Measurements from ENCODE around the gene RGL3.
"Not testable (repeated sequence)": the region's sequence is repeated elsewhere in the genome, so short reads cannot be mapped to it uniquely, and the experiment has no call there.

The RGL3 gene

DNA sequence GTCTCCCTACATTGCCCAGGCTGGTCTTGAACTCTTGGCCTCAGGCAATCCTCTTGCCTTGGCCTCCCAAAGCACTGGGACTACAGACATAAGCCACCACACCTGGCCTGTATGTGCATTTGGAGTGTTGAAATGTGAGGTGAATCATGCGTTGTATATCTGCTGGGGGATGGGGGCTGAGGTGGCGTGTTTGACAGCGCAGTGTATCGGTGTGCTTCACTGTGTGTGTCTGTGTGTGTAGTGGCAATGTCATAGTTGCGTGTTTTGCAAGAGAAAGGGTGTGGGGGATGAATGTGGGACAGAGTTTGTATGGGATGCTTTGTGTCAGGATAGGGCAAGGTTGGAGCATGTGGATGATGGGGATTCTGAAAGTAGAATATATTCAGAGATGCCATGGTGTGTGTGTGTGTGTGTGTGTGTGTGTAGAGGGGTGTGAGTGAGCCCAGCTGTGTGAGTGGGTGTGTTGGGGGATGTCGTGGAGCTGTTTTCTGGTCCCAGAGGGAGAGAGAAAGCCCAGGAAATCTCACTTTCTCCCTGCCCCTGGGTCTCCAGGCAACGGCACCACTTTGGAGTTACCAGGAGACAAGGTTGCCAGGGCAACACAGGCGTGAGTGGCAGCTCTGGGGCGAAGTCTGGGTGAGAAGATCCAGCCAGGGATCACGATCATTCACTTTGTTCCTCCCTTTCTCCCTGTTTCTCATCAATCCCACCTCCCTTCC lies 45.8 kb downstream of the RGL3 start:
- no peak overlapping the region for H3K4me3 ChIP-seq (ENCODE audit: low read length)
- DNase-seq (ENCODE audit: low read depth, low spot score): no peak

DNA sequence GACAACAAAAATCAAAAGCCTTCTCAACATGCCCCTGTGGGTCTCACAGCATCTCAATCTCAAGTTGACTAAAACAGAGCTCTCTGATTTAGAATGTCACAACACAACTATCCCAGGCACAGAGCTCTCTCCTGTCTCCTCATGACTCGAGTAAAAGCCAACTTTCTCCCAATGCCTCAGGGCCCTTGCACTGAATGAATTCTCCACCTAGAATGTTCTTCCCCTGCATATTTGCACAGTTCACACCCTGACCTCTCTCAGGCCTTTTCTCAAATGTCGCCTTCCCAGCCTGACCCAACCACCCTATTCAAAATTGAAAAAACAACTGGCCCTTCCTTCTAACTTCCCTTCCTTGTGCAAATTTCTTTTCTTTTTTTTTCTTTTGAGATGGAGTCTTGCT lies 48.4 kb downstream of the RGL3 start:
- H3K4me3 ChIP-seq (ENCODE audit: low read length): no peak overlapping the region
- DNase-seq (ENCODE audit: low read depth, low spot score): no peak

DNA sequence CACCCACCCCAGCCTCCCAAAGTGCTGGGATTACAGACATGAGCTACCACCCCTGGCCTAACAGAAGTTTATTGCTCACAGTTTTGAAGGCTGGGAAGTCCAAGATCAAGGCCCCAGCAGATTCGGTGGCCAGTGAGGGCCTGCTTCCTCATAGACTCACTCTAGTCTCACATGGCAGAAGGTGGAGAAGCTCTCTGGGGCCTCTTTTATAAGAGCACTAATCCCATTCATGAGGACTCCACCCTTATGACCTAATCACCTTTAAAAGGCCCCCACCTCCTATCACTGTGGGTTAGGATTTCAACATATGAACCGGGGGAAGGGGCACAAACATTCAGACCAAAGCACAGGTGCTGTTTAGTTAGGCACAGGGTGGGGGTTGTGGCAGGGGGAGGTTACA lies 51.6 kb downstream of the RGL3 start:
- H3K4me3 ChIP-seq (ENCODE audit: low read length): no peak overlapping the region

DNA sequence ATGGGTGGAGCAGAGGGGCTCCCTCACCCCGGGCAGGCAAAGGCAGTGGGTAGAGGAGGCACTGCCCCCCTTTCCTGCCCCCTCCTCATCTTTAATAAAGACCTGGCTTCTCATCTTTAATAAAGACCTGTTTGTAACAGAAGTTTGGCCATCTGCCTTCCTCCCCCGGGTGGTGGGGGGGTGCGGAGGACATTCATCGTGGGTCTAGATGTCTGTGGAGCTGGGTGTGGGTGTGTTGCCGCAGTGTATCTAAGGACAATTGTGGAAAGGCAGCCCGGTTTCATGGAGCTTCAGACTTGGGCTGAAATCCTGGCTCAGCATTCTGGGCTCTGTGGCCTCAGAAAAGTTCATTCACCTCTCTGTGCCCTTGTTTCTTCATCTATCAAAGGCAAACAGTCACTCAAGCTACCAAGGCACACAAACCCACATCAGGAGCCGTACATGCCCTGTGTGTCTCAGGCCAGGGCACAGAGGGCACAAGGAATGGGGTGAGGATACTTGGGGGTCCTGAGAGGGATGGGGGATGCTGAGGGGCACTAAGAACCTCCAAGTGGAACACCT lies 53.5 kb downstream of the RGL3 start:
- H3K4me3 ChIP-seq (ENCODE audit: low read length): no peak overlapping the region
- DNase-seq (ENCODE audit: low read depth, low spot score): no peak

More for the DNA sequence above, 51.6 kb downstream of the RGL3 start:
- no peak for DNase-seq (ENCODE audit: low read depth, low spot score)

DNA sequence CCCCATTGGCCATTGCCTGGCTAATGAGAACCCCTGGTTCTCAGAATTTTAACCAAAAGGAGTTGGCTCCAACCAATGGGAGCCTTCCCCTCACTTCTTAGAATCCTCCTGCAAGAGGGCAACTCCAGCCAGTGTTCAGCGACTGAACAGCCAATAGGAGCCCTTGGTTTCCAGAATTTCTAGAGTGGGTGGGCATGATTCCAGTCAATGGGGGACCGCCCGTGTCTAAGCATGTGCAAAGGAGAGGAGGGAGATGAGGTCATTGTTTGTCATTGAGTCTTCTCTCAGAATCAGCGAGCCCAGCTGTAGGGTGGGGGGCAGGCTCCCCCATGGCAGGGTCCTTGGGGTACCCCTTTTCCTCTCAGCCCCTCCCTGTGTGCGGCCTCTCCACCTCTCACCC lies 54.2 kb downstream of the RGL3 start:
- H3K4me3 ChIP-seq (ENCODE audit: low read length): no peak overlapping the region
- DNase-seq (ENCODE audit: low read depth, low spot score): no peak

DNA sequence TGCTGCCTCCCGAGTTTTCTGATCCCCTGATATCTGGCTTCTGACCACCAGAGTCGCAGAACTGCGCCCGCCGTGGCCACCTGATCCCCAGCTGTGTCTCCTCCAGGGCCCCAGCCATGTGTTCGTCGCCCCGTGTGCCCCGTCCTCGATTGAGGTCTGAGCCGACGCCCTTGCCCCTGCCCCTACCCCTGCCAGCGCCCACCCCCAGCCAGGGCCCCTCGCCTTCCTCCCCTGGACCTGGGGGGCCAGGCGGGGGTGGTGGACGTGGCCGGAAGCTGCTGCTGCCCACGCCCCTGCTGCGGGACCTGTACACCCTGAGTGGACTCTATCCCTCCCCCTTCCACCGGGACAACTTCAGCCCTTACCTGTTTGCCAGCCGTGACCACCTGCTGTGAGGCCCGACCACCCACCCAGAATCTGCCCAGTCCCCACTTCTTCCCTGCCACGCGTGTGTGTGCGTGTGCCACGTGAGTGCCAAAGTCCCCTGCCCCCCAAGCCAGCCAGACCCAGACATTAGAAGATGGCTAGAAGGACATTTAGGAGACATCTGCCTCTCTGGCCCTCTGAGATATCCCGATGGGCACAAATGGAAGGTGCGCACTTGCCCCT lies 54.7 kb downstream of the RGL3 start:
- H3K4me3 ChIP-seq (ENCODE audit: low read length): no peak overlapping the region
- no peak for DNase-seq (ENCODE audit: low read depth, low spot score)

DNA sequence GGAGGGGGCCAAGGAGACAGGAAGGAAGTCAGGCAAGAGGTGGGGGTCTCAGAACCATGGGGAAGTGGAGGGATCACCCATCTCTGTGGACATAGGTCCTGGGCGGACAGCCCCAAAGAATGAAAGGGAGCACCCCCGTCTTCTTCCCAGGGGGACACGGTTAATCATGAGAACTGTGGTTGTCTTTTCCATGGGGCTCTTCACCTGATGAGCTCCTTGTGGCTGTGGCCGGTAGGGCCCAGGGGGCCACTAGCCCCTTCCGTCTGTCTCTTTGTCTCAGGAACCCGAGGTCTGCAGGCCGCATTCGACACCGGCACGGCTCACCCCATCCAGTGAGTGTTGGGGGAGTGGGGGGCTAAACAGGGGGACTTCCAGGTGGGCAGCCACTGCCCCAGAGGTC lies 55.2 kb downstream of the RGL3 start:
- DNase-seq (ENCODE audit: low read depth, low spot score): no peak
- no peak overlapping the region for H3K4me3 ChIP-seq (ENCODE audit: low read length)

DNA sequence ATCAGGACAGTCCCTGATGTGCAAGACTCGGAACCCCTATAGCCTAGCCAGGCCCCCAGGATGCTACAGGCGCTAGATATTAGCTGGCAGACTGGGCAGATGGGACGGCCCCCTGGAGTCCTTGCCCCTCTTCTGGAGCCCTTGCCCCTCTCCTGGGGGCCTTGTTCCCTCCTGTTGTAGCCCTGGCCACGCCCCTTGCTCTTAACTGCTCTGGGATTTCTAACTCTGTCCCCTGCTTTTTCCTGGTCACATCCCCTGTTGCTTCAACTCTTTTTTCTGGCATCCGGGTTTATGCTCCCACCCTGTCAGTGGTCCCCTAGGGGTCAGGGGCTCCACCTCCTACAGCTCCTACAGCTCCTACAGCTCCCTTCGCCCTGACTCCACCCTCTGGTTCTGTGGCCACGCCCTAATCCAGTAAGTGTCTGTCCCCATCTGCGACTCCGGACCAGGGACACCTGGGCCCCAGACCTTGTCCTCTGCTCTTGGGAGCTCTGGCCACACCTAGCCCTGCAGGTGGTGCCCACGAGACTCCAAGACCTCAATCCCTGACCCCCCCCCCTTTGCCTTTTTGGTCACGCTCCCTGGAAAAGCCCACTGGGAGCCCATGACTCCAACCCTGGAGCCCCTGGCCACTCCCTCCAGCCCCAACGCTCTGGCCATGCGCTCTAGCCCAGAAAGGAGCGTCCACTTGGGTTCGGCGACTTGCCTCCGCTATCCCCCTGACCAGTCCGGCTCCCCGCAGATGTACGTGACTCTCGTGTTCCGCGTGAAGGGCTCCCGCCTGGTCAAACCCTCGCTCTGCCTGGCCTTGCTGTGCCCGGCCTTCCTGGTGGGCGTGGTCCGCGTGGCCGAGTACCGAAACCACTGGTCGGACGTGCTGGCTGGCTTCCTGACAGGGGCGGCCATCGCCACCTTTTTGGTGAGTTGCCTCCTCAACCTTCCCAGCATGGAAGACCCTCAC lies 57.1 kb downstream of the RGL3 start:
- no peak for DNase-seq (ENCODE audit: low read depth, low spot score)
- no peak overlapping the region for H3K4me3 ChIP-seq (ENCODE audit: low read length)

DNA sequence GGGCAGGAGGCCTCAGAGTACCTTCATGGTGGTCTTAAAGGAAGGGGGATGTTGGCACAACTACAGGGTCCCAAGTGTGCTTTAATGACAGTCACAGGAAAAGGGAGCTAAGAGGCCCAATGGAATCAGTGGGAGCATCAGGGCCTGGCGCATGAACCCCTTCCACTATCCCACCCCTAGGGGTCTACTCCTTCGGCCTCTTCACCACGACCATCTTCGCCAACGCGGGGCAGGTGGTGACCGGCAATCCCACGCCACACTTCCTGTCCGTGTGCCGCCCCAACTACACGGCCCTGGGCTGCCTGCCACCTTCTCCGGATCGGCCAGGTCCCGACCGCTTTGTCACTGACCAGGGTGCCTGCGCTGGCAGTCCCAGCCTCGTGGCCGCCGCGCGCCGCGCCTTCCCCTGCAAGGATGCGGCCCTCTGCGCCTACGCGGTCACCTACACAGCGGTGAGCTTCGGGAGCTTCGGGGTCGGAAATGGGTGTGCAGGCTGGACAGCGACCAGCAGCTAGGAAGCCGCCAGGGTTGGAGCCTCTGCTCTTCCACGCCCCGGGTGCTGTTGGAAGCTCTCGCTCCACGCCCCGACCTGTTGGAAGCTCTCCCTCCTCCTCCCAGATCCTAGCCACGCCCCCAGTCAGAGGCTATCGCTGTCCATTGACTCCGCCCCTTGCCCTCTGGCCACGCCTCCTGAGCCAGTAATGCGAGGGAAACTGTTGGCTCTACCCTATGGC lies 57.9 kb downstream of the RGL3 start:
- no peak for DNase-seq (ENCODE audit: low read depth, low spot score)
- H3K4me3 ChIP-seq (ENCODE audit: low read length): no peak overlapping the region

DNA sequence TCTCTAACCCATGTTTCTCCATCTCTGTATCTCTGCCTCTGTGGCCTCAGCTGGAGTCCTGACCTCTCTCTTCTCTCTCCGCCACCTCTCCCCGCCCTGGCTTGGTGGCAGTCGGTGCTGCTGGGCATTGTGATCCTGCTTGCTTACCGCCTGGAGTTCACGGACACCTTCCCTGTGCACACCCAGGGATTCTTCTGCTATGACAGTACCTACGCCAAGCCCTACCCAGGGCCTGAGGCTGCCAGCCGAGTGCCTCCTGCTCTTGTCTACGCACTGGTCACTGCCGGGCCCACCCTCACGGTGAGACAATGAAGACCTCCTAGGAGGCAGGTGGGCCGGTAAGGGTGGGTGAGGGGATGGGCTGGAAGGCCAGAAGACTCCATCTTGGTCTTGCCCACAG lies 59.7 kb downstream of the RGL3 start:
- no peak overlapping the region for H3K4me3 ChIP-seq (ENCODE audit: low read length)
- DNase-seq (ENCODE audit: low read depth, low spot score): no peak

DNA sequence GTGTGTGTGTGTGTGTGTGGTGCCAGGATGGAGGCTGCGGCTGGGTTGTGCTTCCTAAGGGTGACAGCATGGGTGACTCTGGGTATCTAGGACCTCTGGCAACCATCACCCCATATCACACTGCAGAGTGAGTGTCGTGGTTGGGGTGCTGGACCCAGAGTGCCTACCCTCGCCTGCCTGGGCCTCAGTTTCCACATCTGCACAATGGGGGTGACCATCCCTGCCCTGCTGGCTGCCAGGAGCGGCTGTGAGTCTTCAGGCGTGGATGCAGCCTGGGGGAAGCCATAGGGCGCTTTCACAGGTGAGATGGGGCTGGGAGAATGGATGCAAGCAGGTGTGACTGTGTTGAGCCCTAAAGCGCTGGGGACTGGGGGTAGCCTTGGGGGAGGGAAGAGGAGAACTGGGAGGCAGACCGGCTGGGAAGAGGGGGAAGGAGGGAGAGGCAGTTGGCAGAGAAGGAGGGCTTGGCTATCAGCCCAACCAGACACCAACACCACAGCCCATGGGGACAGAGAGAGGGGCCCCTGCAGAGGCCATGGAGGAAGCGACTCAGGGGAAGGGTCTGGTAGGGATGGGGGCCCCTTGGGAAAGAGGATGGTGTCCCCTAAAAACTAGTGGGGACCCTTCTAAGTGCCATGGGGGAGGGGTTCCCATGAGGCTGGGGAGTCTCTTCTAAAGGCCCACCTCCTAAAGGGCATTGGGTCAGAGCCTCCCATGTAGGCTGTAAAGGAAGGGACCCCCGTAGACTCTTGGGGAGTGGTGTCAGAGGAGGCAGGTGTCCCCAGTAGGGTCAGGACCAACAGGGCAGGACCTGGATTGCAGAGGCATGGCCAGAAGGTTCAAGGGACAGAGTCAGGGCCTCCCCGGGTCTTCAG lies 62.2 kb downstream of the RGL3 start:
- DNase-seq (ENCODE audit: low read depth, low spot score): no peak
- H3K4me3 ChIP-seq (ENCODE audit: low read length): no peak overlapping the region

DNA sequence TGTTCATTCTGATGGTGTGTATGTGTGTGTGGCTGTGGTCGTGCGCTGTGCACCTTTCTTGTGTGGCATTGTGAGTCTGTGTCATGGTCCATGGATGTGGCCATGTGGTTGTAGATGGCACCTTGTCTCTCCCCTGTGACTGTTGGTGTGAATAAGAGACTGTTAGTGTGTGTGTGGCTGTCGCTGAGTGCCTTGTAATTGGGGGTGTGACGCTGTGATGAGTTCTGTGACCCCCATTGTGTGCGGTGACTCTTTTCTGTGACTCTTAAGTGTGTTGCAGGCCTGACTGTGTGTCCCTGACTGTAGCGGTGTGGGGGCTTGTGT lies 63.1 kb downstream of the RGL3 start:
- DNase-seq (ENCODE audit: low read depth, low spot score): no peak
- peak overlapping the region; percentile 50 for H3K4me3 ChIP-seq (ENCODE audit: low read length)

DNA sequence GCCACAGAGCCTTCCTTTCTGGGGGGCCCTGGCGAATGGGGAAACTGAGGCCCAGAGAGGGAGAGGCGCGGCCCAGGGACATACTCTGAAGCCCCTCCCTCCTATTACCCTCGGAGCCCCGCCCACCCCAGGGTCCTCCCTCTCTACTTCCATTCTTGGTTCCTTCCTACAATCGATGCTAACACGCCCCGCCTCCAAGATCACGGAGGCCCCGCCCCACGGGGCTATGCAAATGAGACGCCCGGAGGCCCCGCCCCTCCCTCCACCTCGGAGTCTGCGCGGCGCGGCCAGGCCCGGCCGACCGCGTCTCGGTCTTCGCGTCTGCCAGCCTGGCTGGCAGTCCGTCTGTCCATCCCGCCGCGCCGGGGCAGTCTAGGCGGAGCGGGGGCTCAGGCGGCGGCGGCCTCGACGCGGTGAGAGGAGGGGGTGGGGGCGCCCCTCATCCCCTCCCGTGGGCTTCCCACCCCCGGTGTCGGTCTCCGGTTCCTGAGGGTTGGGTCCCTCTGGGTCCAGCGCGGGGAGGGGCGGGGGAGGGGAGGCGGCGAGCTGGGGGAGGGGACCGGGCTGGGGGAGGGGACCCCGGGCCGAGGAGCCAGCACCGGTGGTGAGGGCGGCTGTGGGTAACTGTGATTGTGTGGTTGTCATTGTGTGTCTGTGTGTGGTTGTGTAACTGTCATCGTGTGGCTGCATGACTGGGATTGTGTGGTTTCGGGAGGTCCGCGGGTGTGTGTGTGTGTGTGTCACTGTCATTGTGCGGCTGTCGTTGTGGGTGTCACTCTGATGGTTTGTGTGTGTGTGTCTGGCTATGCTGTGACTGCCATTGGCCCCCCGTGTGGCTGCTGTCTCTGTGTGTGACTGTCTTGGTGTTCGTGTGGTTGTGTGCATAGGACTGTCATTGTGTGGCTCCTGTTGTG lies 63.7 kb downstream of the RGL3 start, which contains the start of gene PLPPR2:
Gene PLPPR2 (plus strand): TSS at position 273 of the 914 bp plus-strand sequence. CDS start 2,242 bp downstream, outside the sequence.
- peak; percentile 82 for DNase-seq (ENCODE audit: low read depth, low spot score)
- H3K4me3 ChIP-seq (ENCODE audit: low read length): peak within 1 kb of the TSS; percentile 50

DNA sequence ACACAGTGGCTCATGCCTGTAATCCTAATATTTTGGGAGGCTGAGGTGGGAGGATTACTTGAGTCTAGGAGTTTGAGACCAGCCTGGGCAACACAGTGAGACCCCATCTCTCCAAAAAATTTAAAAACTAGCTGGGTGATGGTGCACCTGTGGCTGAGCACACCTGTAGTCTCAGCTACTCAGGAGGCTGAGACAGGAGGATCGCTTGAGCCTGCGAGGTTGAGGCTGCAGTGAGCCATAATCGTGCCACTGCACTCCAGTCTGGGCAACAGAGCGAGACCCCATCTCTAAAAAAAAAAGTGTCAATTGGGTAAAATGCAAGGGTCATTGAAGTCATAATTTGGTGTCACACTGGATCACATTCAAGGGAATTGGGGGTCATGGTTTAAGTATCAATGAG lies 65.0 kb downstream of the RGL3 start:
- H3K4me3 ChIP-seq (ENCODE audit: low read length); DNase-seq (ENCODE audit: low read depth, low spot score): not testable (repeated sequence)

DNA sequence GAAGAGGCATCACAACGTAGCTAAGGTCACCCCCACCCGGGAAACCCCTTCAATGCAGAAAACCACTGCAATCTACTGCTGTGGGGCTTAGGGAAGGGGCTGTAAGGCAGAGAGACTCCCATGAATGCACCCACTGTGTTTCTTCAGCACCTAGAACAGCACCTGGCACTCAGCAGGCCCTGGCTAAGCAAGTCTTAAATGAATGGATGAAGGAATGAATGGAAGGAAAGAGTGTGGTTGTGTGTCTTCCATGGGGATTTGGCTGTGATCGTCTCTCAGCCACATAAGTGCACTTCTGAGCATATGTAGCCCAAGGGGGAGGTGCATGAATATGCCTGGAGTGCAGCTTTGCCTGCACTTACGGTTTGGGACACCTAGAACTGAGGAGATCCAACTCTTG lies 69.9 kb downstream of the RGL3 start:
- H3K4me3 ChIP-seq (ENCODE audit: low read length): no peak overlapping the region
- no peak for DNase-seq (ENCODE audit: low read depth, low spot score)

DNA sequence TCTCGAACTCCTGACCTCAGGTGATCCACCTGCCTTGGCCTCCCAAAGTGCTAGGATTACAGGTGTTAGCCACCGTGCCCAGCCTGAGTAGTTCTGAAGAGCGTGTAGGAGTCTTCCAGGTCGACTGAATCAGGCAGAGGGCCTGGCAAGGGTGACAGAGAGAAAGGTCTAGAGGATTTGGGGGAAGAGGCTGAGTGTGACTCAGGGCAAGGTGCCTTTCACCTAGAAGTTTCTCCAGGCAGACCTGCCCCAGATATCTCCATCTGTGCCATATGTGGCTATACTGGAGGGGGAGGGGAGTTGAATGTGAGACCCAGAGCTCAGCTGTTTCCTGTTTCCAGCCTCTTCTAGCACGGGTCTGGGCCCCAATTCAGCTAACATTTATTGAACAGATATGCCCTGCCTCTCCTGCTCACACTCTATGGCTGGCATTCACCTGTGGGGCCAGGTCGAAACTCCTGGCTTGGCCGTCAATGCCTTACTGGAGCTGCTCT lies 71.5 kb downstream of the RGL3 start:
- no peak for DNase-seq (ENCODE audit: low read depth, low spot score)
- no peak overlapping the region for H3K4me3 ChIP-seq (ENCODE audit: low read length)
